ENCODE measurements around the gene EME1.

The EME1 gene

GRCh38 chr17:50364061-50364458 is 9.0 kb upstream of the EME1 start:
- DNase-seq = no peak

GRCh38 chr17:50364715-50365114 is 8.3 kb upstream of the EME1 start:
- DNase-seq = no peak

DNA sequence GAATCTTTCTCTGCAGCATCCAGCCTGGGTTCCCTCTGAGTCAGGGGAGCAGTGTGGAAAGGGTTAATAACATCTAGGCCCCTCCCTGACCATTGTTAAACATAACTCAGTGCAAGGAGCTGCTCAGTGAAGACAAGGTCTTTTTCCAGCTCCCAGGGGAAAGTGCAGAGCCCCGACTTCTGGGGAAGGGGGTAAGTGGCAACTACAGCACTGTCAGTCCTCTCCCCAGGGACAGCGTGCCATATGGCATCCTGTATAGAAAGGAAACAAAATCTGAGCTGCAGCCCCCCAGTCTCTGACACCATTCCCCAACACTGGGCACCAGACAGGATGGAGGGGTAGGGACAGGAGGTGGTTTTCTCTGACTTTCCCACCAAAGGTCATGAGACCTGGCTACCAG is 7.9 kb upstream of the EME1 start:
- DNase-seq = no peak

DNA sequence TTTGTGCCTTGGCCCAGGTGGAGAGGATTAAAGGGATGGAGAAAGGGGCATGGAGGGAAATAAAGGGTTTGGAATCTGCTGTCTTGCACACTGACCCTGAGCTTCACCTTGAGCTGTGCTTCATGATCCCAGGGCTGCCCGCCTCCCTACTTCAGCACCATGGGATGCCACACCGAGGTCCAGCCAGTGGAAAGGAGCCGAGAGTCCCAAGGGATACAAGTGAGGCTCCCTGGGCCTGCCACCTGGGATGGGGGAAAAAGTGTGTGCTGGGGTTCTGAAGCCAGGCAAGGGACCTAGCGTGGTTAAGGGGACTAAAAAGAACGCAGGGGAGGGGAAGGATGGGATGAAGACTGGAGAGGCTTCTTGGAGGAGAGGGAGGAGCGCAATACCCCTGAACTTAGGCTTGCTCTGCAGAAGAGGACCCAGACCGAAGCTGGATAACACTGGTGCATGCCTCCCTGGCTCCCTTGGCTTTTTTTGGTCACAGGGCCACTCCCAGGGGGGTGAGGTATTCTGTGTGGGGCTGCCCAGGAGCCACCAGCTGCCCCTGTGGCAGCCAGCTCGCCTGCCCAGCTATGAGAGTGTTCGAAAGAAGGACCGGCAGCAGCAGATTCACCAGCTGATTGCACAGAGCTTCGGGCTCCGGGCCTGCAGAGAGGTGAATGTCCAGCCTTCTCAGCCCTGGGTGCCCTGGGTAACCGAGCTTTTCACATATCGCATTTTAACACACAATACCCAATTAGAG is 7.2 kb upstream of the EME1 start:
- DNase-seq = no peak

GRCh38 chr17:50367401-50367800 is 5.6 kb upstream of the EME1 start:
- DNase-seq = no peak

GRCh38 chr17:50370052-50370451 is 3.0 kb upstream of the EME1 start:
- DNase-seq = no peak

- DNase-seq = no peak
These were observed 1.5 kb upstream of the EME1 start for GRCh38 chr17:50371526-50371925.

DNA sequence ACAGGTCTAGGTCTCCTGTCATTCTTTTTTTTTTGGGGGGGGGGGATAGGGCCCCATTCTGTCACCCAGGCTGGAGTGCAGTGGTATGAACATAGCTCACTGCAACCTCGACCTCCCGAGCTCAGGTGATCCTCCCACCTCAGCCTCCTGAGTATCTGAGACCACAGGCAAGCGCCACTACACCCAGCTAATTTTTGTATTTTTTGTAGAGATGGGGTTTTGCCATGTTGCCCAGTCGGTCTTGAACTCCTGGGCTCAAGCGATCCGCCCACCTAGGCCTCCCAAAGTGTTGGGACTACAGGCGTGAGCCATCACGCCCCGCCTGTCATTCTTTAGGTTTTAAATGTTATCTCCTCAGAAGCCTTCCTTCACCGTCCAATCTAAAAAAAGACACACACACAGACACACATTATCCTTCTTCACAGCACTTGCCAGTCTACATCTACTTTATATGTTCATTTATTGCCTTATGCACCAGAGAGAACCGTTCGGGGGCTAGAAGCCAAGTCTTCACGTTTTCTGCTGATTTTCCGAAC is 739 bp upstream of the EME1 start:
- DNase-seq = no peak

GRCh38 chr17:50373705-50374104 is 676 bp downstream of the EME1 start:
- no peak for DNase-seq

DNA sequence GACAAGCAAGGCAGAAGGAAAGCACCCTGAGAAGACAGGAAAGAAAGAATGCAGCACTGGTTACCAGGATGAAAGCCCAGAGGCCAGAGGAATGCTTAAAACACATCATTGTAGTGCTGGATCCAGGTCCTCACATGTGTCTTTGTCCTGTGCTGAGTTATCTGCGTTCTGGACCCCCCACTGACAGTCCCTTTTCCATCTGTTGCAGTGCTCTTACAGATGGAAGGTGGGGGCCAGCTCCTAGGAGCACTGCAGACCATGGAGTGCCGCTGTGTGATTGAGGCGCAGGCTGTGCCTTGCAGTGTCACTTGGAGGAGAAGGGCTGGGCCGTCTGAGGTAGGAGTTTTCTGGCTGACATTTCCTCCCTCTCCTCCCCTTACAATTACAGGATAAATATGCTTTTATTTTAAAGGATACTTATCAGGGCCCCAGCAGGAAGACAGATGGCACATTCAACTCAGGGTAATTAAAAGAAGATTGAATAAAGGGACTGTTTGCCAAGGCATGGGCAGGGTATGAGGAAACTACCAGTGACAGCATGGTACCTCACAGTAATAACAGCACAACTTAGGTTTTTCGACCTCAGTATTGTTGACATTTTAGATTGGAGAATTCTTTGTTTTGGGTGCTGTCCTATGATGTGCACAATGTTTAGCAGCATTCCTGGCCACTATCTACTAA is 3.0 kb downstream of the EME1 start:
- no peak for DNase-seq

GRCh38 chr17:50379351-50380132 is 6.5 kb downstream of the EME1 start:
- DNase-seq = no peak

- DNase-seq = no peak
These were observed 7.6 kb downstream of the EME1 start for GRCh38 chr17:50380369-50381259.

DNA sequence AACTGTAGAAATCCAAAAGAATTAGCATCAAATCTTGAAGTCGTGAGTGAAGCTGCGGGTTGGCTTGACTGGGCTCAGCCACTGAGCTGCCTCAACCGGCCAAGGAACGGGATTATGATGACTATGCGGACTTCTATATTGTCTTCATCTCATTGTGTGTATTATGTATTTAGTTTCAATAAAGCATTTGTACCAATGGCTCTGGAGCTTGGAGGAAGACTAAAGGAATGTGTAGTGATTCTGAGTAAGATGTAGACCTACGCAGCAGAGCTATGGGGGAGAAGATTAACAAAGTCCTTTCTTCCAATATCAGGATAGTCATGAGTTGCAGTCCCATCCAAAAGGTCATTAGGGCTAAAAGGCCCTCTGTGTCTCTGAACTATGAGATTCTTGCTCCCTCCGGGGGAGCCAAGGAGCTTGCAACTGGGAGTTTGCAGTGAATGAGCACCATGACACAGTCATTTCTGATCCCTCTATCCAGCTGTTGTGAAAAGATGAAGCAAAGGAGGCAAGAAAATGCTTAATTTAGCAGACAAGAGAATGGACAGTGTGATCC is 8.3 kb downstream of the EME1 start:
- no peak for DNase-seq

GRCh38 chr17:50381920-50382319 is 8.9 kb downstream of the EME1 start:
- DNase-seq = no peak

DNA sequence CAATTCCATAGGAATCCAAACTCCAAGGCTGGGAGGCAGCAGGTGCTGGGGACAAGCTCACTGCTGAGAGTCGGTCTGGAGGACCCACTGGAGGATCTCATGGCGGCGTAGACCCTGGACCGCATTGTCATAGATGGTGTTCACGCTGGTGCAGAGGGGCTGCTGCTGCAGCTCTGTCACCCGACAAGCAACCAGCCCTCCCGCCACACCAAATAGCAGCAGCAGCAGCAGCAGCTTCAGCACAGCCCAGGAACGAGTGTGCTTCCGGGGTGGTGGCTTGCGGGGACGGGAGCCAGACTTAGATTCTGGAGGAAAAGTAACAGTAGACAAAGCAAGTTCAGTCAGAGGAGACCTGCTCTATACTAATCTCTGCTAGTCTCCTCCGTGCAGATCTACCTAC is 9.9 kb downstream of the EME1 start:
- DNase-seq = no peak

GRCh38 chr17:50386510-50386909 is 13.5 kb downstream of the EME1 start:
- DNase-seq = no peak

- DNase-seq = no peak
These were observed 15.7 kb downstream of the EME1 start for GRCh38 chr17:50388728-50389127.

DNA sequence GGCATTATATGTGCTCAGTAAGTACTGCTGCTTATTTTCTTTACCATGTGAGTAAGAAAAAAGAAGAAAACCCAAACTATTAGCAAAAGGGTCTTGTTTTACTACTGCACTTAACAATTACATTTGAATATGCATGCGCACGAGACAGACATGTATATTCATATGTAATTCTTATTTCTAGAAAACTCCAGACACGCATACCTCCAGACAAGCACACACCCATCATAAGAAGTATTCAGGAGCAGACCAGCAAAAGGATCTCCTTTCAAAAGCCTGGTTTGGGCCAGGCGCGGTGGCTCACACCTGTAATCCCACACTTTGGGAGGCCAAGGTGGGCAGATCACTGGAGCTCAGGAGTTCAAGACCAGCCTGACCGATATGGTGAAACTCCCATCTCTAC is 16.5 kb downstream of the EME1 start:
- no peak for DNase-seq

DNA sequence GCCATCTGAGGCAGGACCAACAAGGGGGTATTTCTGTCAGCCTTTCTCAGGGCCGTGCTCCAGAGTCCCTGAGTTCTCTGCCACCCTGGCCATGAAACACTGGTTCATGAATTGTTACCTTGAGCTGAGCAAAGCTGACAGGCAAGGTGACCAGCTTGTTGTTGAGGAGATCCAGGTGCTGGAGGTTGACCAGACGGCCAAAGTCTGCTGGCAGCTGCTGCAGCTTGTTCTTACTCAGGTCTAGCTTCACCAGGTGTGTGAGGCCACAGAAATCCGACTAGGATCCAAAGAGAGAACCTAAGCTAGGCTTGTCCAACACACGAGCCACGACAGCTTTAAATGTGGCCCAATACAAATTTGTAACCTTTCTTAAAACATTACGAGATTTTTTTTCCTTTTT is 19.6 kb downstream of the EME1 start:
- no peak for DNase-seq

DNA sequence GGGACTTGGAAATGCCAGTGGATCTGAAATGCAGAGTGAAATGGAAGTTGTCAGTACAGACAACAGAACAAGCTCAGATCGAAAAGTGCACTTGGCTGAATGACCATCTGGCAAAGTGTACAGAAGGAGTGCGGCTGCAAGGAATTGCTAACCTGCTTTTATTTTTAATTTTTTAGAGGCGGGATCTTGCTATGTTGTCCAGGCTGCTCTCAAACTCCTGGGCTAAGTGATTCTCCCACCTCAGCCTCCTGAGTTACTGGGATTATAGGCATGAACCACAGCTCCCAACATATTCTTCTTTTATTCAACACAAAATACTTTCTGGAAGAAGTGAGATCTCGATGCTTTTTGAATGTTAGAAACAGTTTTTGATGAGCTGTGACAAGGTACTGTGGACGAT is 20.7 kb downstream of the EME1 start:
- DNase-seq = no peak

DNA sequence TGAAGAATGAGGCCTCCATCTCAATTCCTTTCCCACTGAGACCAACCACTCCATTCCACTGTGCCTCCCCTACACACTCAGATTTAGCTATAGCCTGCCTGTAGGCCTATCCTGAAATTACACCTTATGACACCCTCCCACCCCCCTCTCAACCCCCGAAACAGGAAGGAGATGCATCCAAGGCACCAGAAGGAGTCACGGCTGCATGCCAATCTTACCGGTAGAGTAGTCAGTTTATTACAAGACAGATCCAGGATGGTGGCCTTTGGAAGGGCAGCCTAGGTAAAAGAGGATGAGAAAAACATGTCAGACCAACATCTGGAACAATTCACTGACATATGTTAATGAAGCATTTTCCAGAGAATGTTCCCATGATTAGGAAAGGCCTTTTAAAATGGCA is 21.7 kb downstream of the EME1 start:
- DNase-seq = no peak
